DND-41 (cell line): ENCODE results near the gene KRCC1.

Source experiments
- CTCF ChIP-seq: IDR thresholded peaks from 2 replicates; pipeline ENCODE4 v1.5.1; 2012; ENCODE audit warnings: borderline replicate concordance, low read length, moderate library complexity, mild to moderate bottlenecking; ENCODE audit not compliant: poor library complexity, severe bottlenecking; ENCODE audit errors: extremely low read depth
- EZH2 ChIP-seq: IDR thresholded peaks from 3 replicates; pipeline ENCODE4 v1.6.1; 2012; ENCODE audit warnings: borderline replicate concordance, low read depth, mild to moderate bottlenecking, moderate library complexity, low read length, inconsistent platforms; ENCODE audit not compliant: severe bottlenecking

- TF ChIP-seq CTCF (no peak), EZH2 (no peak)
Measured at GRCh38 chr2:88061295-88061694, 5.7 kb upstream of the KRCC1 start.
